ENCODE measurements around the gene TDP1.

TDP1 gene

DNA sequence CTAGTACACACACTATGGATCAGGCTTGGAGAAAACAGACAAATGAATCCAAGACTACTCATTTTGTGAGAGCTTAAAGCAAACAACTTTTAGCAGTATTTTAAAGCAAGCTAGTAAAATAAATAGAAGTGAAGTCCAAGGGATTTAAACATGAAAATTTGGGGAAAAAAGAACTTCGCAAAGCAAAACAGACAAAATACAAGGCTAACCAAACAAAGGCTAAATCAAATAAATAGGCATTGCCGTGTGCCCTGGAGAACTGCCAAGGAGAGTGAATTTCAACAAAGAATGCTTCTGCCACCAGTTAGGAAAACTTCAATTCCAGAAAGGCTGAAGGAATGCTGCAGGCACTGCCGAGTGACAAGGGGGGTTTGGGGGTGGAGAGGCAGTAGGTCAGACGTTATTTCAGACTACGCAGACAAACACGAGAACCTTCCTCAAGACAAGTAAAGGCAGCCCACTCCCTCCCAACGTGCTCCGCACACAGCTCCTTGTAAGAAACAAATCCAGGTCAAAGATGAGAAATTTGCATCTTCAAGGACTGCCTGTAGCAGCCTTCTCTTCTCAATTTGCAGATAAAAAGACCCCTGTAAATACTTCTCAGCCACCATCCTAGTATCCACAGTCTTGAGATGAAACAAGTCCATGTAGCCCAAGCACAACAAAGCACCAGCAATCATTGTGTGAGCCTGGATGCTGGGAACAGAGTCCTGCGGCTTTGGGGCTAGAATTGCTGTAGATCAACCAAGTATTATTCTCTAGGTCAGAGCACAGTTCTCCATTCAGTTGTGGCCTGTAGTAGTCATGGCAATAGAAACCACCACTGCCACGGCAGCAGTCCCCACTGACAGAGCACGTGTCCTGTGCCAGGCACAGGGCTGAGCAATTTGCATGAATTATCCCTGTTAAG lies 44.5 kb upstream of the TDP1 start:
- TF ChIP-seq, protein P1, sequence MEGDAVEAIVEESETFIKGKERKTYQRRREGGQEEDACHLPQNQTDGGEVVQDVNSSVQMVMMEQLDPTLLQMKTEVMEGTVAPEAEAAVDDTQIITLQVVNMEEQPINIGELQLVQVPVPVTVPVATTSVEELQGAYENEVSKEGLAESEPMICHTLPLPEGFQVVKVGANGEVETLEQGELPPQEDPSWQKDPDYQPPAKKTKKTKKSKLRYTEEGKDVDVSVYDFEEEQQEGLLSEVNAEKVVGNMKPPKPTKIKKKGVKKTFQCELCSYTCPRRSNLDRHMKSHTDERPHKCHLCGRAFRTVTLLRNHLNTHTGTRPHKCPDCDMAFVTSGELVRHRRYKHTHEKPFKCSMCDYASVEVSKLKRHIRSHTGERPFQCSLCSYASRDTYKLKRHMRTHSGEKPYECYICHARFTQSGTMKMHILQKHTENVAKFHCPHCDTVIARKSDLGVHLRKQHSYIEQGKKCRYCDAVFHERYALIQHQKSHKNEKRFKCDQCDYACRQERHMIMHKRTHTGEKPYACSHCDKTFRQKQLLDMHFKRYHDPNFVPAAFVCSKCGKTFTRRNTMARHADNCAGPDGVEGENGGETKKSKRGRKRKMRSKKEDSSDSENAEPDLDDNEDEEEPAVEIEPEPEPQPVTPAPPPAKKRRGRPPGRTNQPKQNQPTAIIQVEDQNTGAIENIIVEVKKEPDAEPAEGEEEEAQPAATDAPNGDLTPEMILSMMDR (IDR thresholded peaks at IDR 0.05; ENCODE audit: low read depth, low read length, missing control alignments): no peak
- no peak overlapping the region for H3K4me3 ChIP-seq (ENCODE audit: low read depth, low read length)
- DNase-seq (ENCODE audit: low read depth): no peak

DNA sequence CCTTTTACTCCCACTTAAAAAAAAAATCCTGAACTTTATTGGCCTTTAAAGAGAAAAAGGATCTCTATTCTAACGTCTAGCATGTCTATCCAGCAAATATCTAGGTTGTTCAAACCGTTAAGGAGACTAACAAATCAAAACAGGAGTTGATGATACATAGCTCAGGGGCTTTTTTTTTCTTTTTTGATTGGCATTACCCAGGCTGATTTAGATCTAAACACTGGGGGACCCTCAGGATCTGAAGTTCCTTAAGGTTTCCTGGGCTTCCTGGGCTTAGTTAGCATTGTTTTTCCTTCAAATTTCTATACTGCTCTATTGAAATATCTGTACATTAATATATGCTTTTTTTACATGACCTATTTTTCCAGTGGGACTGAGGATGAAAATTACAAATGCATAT lies 43.5 kb upstream of the TDP1 start:
- H3K4me3 ChIP-seq (ENCODE audit: low read depth, low read length): no peak overlapping the region
- DNase-seq (ENCODE audit: low read depth): no peak
- TF ChIP-seq, protein P1 (IDR thresholded peaks at IDR 0.05; ENCODE audit: low read depth, low read length, missing control alignments): no peak

- no peak overlapping the region for H3K4me3 ChIP-seq (ENCODE audit: low read depth, low read length)
- TF ChIP-seq, protein P1 (IDR thresholded peaks at IDR 0.05; ENCODE audit: low read depth, low read length, missing control alignments): no peak
- no peak for DNase-seq (ENCODE audit: low read depth)
Measured at GRCh38 chr14:89912667-89913211, 43.0 kb upstream of the TDP1 start.

- TF ChIP-seq, protein P1 (IDR thresholded peaks at IDR 0.05; ENCODE audit: low read depth, low read length, missing control alignments): peak; percentile 78
- DNase-seq (ENCODE audit: low read depth): no peak
- no peak overlapping the region for H3K4me3 ChIP-seq (ENCODE audit: low read depth, low read length)
Measured at GRCh38 chr14:89915114-89915878, 40.4 kb upstream of the TDP1 start.

DNA sequence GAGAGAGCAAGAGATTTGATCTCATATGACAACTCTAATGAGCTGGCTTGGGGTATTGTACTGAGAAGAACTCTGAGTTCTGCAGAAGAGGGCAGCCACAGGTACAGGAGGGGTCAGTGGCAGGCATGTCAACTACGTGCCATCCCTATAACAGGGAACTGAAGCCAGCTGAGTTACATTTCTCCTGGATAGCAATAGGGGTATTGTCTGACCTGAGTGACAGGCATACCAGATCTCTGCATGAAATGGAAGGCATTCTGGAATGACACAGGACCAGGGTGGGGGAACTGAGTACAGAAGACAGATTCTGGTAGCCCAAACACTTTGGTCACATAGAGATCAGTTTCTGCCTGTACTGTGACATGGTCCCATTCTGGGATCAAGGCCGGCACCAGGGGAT lies 37.0 kb upstream of the TDP1 start:
- H3K4me3 ChIP-seq (ENCODE audit: low read depth, low read length): no peak overlapping the region
- no peak for DNase-seq (ENCODE audit: low read depth)
- TF ChIP-seq, protein P1 (IDR thresholded peaks at IDR 0.05; ENCODE audit: low read depth, low read length, missing control alignments): no peak

GRCh38 chr14:89920056-89920455 lies 35.7 kb upstream of the TDP1 start:
- DNase-seq (ENCODE audit: low read depth): no peak
- TF ChIP-seq, protein P1 (IDR thresholded peaks at IDR 0.05; ENCODE audit: low read depth, low read length, missing control alignments): no peak
- H3K4me3 ChIP-seq (ENCODE audit: low read depth, low read length): no peak overlapping the region

All from GM12864 (cell line).